22Rv1 (cell line): Measurements from ENCODE around the gene PPIL6.

Experiments used
- H3K27ac ChIP-seq: fragments of 450-650 bp; 2 replicates; pipeline ENCODE4 v1.5.1; 2017
- CTCF ChIP-seq: fragments of 450-650 bp; IDR thresholded peaks from 2 replicates; pipeline ENCODE4 v1.5.1; 2017; ENCODE audit warnings: mild to moderate bottlenecking
- ZFX ChIP-seq: fragments of 450-650 bp; IDR thresholded peaks from 2 replicates; pipeline ENCODE4 v1.6.1; 2017; ENCODE audit warnings: antibody characterized with exemption, borderline replicate concordance

Gene PPIL6

GRCh38 chr6:109440331-109441068 is at the start of gene PPIL6, which contains the start of gene SMPD2:
PPIL6 (minus strand) TSS chr6:109440628; CDS start chr6:109440590, 38 bp downstream.
SMPD2 (plus strand) TSS chr6:109440724; CDS start chr6:109441122, 398 bp downstream.
- H3K27ac ChIP-seq = peak within 1 kb of the TSS; percentile 72
- TF ChIP-seq ZFX (no peak), CTCF (no peak; the same call in 1 of the 2 replicates)

GRCh38 chr6:109488001-109488400 is 47.6 kb upstream of the PPIL6 start:
- TF ChIP-seq ZFX (no peak), CTCF (no peak)
- no peak overlapping the region for H3K27ac ChIP-seq

GRCh38 chr6:109486068-109486467 is 45.6 kb upstream of the PPIL6 start:
- H3K27ac ChIP-seq = peak overlapping the region; percentile 32; the same call in 1 of the 2 replicates
- no peak for TF ChIP-seq ZFX
- TF ChIP-seq CTCF = no peak

GRCh38 chr6:109485266-109485935 is 45.0 kb upstream of the PPIL6 start:
- TF ChIP-seq CTCF (no peak), ZFX (no peak)
- peak overlapping the region; percentile 32; the same call in 1 of the 2 replicates for H3K27ac ChIP-seq

GRCh38 chr6:109484122-109484521 is 43.7 kb upstream of the PPIL6 start:
- no peak for TF ChIP-seq CTCF
- H3K27ac ChIP-seq = no peak overlapping the region

- TF ChIP-seq ZFX (no peak), CTCF (no peak)
- H3K27ac ChIP-seq = no peak overlapping the region
Measured at GRCh38 chr6:109483735-109484057, 43.3 kb upstream of the PPIL6 start.
